ENCODE results near the gene BLOC1S3. TPM values are rescaled to one million over a fixed set of nuclear protein-coding genes. Genes with fewer than 3 reads are reported as not detected.

The BLOC1S3 gene
- total and polyA plus RNA-seq, 2 of the 13 experiments (the other 11 are each of a cell fraction or from before 2014, with no cell fraction given) = 4.3 to 4.8 TPM

DNA sequence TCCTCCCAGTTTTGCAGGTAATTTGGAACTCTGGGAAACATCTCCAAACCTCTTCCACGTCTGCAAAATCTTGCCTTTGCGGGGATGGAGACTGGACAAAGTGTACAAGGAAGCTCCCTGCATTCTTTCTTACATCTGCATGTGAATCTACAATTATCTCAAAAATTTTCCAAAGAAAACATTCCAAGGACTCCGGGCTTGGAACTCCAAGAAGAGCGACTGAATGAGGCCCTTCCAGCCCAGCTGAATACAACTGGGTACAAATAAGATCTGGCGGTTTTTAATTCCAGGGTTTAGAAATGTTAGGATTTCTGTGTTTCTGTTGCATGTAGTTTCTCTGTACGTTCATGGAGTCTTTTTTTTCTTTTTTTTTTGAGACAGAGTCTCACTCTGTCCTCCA is 38.1 kb downstream of the BLOC1S3 start:
- in situ Hi-C loops (cut with HindIII; ENCODE audit: extremely low pct_ligation_motif_present, low pct_unique_long_range_greater_than_20kb) = no loop called here
- FAIRE-seq (no peak), ATAC-seq (no peak), DNase-seq (ENCODE audit: low spot score) (no peak)
- Histone ChIP-seq H3K27me3 (ENCODE audit: control insufficient read depth in 1 of 2, insufficient read depth in 2 of 2, low read length in 2 of 2) (peaks cover 12 to 67% of the 10 kb centered on the region in 2 experiments), H3K4me2 (ENCODE audit: low read depth, low read length) (no peak overlapping the region), H4K20me1 (ENCODE audit: insufficient read depth, low read length) (no peaks in the 10 kb centered on the region), H3K9ac (ENCODE audit: insufficient read depth, low read depth, low read length) (no peak overlapping the region), H3K4me1 (ENCODE audit: insufficient read depth, low read length) (0 out of 2 replicates have a peak, but pooled peaks cover 8% of the 10 kb centered on the region), H2AFZ (ENCODE audit: low read length) (no peak overlapping the region), H3K4me3 (replicated peaks in 1 of 3; ENCODE audit: insufficient read depth in 1 of 3, low read depth in 2 of 3, low read length in 3 of 3) (no peak overlapping the region), H3K27ac (ENCODE audit: extremely low read length, insufficient read depth, low read length) (no peak overlapping the region), H3K36me3 (replicated peaks in 1 of 2; ENCODE audit: control insufficient read depth in 1 of 2, insufficient read depth in 2 of 2, low read length in 2 of 2) (no peaks in the 10 kb centered on the region), H3K79me2 (ENCODE audit: insufficient read depth, low read length) (no peaks in the 10 kb centered on the region), H3K9me3 (ENCODE audit: low read length) (no peaks in the 10 kb centered on the region)
- ChIA-PET POLR2A (no interaction called here), CTCF (ENCODE audit: low intra/inter-chr PET ratio, low total read pairs) (no interaction called here)
- intact Hi-C loops (cut with micrococcal nuclease; ENCODE audit: unreplicated experiment) = no loop called here
- TF ChIP-seq, protein P1, sequence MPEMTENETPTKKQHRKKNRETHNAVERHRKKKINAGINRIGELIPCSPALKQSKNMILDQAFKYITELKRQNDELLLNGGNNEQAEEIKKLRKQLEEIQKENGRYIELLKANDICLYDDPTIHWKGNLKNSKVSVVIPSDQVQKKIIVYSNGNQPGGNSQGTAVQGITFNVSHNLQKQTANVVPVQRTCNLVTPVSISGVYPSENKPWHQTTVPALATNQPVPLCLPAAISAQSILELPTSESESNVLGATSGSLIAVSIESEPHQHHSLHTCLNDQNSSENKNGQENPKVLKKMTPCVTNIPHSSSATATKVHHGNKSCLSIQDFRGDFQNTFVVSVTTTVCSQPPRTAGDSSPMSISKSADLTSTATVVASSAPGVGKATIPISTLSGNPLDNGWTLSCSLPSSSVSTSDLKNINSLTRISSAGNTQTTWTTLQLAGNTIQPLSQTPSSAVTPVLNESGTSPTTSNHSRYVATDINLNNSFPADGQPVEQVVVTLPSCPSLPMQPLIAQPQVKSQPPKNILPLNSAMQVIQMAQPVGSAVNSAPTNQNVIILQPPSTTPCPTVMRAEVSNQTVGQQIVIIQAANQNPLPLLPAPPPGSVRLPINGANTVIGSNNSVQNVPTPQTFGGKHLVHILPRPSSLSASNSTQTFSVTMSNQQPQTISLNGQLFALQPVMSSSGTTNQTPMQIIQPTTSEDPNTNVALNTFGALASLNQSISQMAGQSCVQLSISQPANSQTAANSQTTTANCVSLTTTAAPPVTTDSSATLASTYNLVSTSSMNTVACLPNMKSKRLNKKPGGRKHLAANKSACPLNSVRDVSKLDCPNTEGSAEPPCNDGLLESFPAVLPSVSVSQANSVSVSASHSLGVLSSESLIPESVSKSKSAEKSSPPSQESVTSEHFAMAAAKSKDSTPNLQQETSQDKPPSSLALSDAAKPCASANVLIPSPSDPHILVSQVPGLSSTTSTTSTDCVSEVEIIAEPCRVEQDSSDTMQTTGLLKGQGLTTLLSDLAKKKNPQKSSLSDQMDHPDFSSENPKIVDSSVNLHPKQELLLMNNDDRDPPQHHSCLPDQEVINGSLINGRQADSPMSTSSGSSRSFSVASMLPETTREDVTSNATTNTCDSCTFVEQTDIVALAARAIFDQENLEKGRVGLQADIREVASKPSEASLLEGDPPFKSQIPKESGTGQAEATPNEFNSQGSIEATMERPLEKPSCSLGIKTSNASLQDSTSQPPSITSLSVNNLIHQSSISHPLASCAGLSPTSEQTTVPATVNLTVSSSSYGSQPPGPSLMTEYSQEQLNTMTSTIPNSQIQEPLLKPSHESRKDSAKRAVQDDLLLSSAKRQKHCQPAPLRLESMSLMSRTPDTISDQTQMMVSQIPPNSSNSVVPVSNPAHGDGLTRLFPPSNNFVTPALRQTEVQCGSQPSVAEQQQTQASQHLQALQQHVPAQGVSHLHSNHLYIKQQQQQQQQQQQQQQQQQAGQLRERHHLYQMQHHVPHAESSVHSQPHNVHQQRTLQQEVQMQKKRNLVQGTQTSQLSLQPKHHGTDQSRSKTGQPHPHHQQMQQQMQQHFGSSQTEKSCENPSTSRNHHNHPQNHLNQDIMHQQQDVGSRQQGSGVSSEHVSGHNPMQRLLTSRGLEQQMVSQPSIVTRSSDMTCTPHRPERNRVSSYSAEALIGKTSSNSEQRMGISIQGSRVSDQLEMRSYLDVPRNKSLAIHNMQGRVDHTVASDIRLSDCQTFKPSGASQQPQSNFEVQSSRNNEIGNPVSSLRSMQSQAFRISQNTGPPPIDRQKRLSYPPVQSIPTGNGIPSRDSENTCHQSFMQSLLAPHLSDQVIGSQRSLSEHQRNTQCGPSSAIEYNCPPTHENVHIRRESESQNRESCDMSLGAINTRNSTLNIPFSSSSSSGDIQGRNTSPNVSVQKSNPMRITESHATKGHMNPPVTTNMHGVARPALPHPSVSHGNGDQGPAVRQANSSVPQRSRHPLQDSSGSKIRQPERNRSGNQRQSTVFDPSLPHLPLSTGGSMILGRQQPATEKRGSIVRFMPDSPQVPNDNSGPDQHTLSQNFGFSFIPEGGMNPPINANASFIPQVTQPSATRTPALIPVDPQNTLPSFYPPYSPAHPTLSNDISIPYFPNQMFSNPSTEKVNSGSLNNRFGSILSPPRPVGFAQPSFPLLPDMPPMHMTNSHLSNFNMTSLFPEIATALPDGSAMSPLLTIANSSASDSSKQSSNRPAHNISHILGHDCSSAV (CRISPR knock-in tag; IDR thresholded peaks at IDR 0.05; ENCODE audit: borderline replicate concordance) = no peak
- TF ChIP-seq SIN3A (IDR thresholded peaks at IDR 0.05; ENCODE audit: borderline replicate concordance, low read depth, low read length) = no peak
- no peak for TF ChIP-seq HNRNPH1 (optimal IDR thresholded peaks at IDR 0.05; ENCODE audit: low read depth, low read length)
- no peak for TF ChIP-seq ZBTB3 (CRISPR knock-in tag; IDR thresholded peaks at IDR 0.05; ENCODE audit: borderline replicate concordance, low read depth)
- TF ChIP-seq, protein P2, sequence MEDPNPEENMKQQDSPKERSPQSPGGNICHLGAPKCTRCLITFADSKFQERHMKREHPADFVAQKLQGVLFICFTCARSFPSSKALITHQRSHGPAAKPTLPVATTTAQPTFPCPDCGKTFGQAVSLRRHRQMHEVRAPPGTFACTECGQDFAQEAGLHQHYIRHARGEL (CRISPR knock-in tag; IDR thresholded peaks at IDR 0.05) = no peak
- TF ChIP-seq ZNF496 (CRISPR knock-in tag; IDR thresholded peaks at IDR 0.05; ENCODE audit: insufficient replicate concordance) = no peak
- no peak for TF ChIP-seq ESRRA (CRISPR knock-in tag; IDR thresholded peaks at IDR 0.05; ENCODE audit: low read depth)
- no peak for TF ChIP-seq CHD2 (IDR thresholded peaks at IDR 0.05; ENCODE audit: low read depth, low read length)
- TF ChIP-seq, protein P3, sequence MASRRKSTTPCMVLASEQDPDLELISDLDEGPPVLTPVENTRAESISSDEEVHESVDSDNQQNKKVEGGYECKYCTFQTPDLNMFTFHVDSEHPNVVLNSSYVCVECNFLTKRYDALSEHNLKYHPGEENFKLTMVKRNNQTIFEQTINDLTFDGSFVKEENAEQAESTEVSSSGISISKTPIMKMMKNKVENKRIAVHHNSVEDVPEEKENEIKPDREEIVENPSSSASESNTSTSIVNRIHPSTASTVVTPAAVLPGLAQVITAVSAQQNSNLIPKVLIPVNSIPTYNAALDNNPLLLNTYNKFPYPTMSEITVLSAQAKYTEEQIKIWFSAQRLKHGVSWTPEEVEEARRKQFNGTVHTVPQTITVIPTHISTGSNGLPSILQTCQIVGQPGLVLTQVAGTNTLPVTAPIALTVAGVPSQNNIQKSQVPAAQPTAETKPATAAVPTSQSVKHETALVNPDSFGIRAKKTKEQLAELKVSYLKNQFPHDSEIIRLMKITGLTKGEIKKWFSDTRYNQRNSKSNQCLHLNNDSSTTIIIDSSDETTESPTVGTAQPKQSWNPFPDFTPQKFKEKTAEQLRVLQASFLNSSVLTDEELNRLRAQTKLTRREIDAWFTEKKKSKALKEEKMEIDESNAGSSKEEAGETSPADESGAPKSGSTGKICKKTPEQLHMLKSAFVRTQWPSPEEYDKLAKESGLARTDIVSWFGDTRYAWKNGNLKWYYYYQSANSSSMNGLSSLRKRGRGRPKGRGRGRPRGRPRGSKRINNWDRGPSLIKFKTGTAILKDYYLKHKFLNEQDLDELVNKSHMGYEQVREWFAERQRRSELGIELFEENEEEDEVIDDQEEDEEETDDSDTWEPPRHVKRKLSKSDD (CRISPR knock-in tag; IDR thresholded peaks at IDR 0.05; ENCODE audit: low read depth) = no peak
- WGBS (ENCODE audit: low lambda C conversion rate) = 38% methylated on average over 6 of the region's 6 CpGs
- no TSS peak for BruUV-seq (replicated peaks)

Data from HepG2 (cell line).